Vagina (tissue), 2 donors: ENCODE measurements around the gene PHACTR2. TPM values are rescaled to one million over a fixed set of nuclear protein-coding genes. Genes with fewer than 3 reads are reported as not detected.
"Not testable (repeated sequence)": the region's sequence is repeated elsewhere in the genome, so short reads cannot be mapped to it uniquely, and the experiment has no call there.

ENCODE experiments used
- DNase-seq, 2 donors: peaks; one replicate each; pipeline ENCODE4 v3.0.0-alpha.2; 2017; ENCODE audit errors: extremely low spot score in 2 of 2
- H3K27ac ChIP-seq: fragments of 200-600 bp; sonication (generic); one replicate; pipeline ENCODE4 v1.5.1; 2019
- H3K27me3 ChIP-seq: fragments of 200-600 bp; sonication (generic); one replicate; pipeline ENCODE4 v1.5.1; 2019
- H3K36me3 ChIP-seq, 2 donors: fragments of 200-600 bp; sonication (generic); one replicate each; pipeline ENCODE4 v1.5.1; 2017 to 2019
- H3K4me1 ChIP-seq: fragments of 200-600 bp; sonication (generic); one replicate; pipeline ENCODE4 v1.5.1; 2019
- H3K4me3 ChIP-seq, 2 donors: fragments of 200-600 bp; sonication (generic); 1 replicate in 1 of 2; 2 replicates in 1 of 2; pipeline ENCODE4 v1.5.1; 2016 to 2019
- H3K9me3 ChIP-seq: fragments of 200-600 bp; sonication (generic); one replicate; pipeline ENCODE4 v1.5.1; 2019
- POLR2A ChIP-seq, 2 donors: fragments of 450-650 bp; IDR thresholded peaks; one replicate each; pipeline ENCODE4 v1.6.1; 2017; ENCODE audit warnings: antibody characterized with exemption in 2 of 2, mild to moderate bottlenecking in 2 of 2, moderate library complexity in 2 of 2
- POLR2AphosphoS5 ChIP-seq, 2 donors: sonication (generic); formaldehyde crosslinking; IDR thresholded peaks; one replicate each; pipeline ENCODE4 v1.9.0; 2017; ENCODE audit warnings: antibody characterized with exemption in 2 of 2, mild to moderate bottlenecking in 2 of 2, low read depth in 1 of 2; ENCODE audit not compliant: insufficient read depth in 1 of 2
- intact Hi-C: fragments of 100-400 bp; cut with DNase I; formaldehyde crosslinking; loops from one replicate; pipeline ENCODE4 v1.15.1; 2023
- total RNA-seq: library from RNA; depleted of rRNA; stranded (reverse); fragments of >200 nt; gene quantifications from one replicate; pipeline ENCODE4 v1.2.3, GENCODE V29; 2016
- TF ChIP-seq, protein P1 (sequence below), 3 experiments: fragments of 450-650 bp in 2 of 3; fragments of 200-600 bp in 1 of 3; sonication (generic) in 1 of 3; IDR thresholded peaks; one replicate each; pipeline ENCODE4 v1.5.1; 2017 to 2019; ENCODE audit warnings: antibody characterized with exemption in 3 of 3, mild to moderate bottlenecking in 2 of 3, moderate library complexity in 2 of 3

Gene PHACTR2
- total RNA-seq, 1 donor from 2014 or later: 61.6 TPM

DNA sequence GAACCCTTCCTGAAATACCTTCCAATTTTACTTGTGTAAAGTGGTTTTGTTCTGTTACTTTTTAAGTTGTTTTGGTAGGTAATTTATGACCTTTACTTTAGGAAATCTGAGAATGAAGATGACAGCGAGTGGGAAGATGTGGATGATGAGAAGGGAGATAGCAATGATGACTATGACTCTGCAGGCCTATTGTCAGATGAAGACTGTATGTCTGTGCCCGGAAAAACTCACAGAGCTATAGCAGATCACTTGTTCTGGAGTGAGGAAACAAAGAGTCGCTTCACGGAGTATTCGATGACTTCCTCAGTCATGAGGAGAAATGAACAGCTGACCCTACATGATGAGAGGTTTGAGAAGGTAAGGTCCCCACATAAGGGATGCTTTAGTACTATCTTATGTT, 179.9 kb downstream of the PHACTR2 start:
- H3K36me3 ChIP-seq: peaks cover 0 to 77% of the 10 kb centered on the region in 2 donors
- no peak overlapping the region for H3K27ac ChIP-seq
- no peak for DNase-seq
- H3K4me1 ChIP-seq: no peaks in the 10 kb centered on the region
- no peak overlapping the region for H3K4me3 ChIP-seq
- no peaks in the 10 kb centered on the region for H3K27me3 ChIP-seq
- intact Hi-C loops: no loop called here
- H3K9me3 ChIP-seq: no peaks in the 10 kb centered on the region
- no peak for TF ChIP-seq POLR2AphosphoS5 (IDR thresholded peaks at IDR 0.05; ENCODE audit: insufficient read depth in 1 of 2, low read depth in 1 of 2)
- TF ChIP-seq POLR2A (IDR thresholded peaks at IDR 0.05): no peak
- TF ChIP-seq, protein P1, sequence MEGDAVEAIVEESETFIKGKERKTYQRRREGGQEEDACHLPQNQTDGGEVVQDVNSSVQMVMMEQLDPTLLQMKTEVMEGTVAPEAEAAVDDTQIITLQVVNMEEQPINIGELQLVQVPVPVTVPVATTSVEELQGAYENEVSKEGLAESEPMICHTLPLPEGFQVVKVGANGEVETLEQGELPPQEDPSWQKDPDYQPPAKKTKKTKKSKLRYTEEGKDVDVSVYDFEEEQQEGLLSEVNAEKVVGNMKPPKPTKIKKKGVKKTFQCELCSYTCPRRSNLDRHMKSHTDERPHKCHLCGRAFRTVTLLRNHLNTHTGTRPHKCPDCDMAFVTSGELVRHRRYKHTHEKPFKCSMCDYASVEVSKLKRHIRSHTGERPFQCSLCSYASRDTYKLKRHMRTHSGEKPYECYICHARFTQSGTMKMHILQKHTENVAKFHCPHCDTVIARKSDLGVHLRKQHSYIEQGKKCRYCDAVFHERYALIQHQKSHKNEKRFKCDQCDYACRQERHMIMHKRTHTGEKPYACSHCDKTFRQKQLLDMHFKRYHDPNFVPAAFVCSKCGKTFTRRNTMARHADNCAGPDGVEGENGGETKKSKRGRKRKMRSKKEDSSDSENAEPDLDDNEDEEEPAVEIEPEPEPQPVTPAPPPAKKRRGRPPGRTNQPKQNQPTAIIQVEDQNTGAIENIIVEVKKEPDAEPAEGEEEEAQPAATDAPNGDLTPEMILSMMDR (IDR thresholded peaks at IDR 0.05): no peak

- TF ChIP-seq POLR2A (IDR thresholded peaks at IDR 0.05) (no peak), POLR2AphosphoS5 (IDR thresholded peaks at IDR 0.05; ENCODE audit: insufficient read depth in 1 of 2, low read depth in 1 of 2) (no peak)
- TF ChIP-seq, protein P1 (IDR thresholded peaks at IDR 0.05): no peak
- H3K36me3 ChIP-seq: peaks cover 0 to 79% of the 10 kb centered on the region in 2 donors
- intact Hi-C loops: no loop called here
Measured at GRCh38 chr6:143859891-143860660, 182.3 kb downstream of the PHACTR2 start.

GRCh38 chr6:143863771-143864170, 186.0 kb downstream of the PHACTR2 start:
- Histone ChIP-seq H3K27me3 (no peaks in the 10 kb centered on the region), H3K9me3 (no peaks in the 10 kb centered on the region), H3K4me3 (no peak overlapping the region), H3K27ac (no peak overlapping the region), H3K36me3 (peaks cover 0 to 43% of the 10 kb centered on the region in 2 donors), H3K4me1 (no peaks in the 10 kb centered on the region)
- intact Hi-C loops: no loop called here
- TF ChIP-seq POLR2AphosphoS5 (IDR thresholded peaks at IDR 0.05; ENCODE audit: insufficient read depth in 1 of 2, low read depth in 1 of 2): no peak
- DNase-seq: no peak

More at GRCh38 chr6:143859891-143860660, 182.3 kb downstream of the PHACTR2 start:
- Histone ChIP-seq H3K4me3 (no peak overlapping the region), H3K9me3 (no peaks in the 10 kb centered on the region), H3K4me1 (no peaks in the 10 kb centered on the region), H3K27me3 (no peaks in the 10 kb centered on the region), H3K27ac (no peak overlapping the region)
- no peak for DNase-seq

DNA sequence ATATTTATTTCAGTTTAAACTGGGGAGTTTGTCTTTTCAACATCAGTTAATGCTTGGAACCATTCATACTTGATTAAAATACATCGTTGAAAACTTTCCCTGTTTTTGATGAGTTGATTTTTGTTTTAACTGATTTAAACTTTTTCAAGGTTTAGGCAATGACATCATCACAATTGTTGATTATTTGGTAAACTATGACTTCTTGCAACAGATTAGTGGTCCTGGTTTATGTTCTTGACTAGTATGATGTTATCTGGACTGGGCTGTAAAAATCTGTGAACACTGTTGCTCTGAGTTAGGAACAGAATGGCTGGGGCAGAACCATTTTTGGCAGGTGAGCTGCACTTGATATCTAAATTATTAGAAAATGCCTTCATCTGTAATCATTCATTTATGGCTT, 186.5 kb downstream of the PHACTR2 start, which contains the start of gene ZC2HC1B:
ZC2HC1B (plus strand) TSS at position 241 of the 400 bp plus-strand sequence; CDS start at position 307, 66 bp downstream.
- no peaks in the 10 kb centered on the region for H3K9me3 ChIP-seq
- peaks cover 0 to 38% of the 10 kb centered on the region in 2 donors for H3K36me3 ChIP-seq
- H3K27ac ChIP-seq: no peak within 1 kb of the TSS
- TF ChIP-seq POLR2A (IDR thresholded peaks at IDR 0.05): no peak
- no peak for TF ChIP-seq POLR2AphosphoS5 (IDR thresholded peaks at IDR 0.05; ENCODE audit: insufficient read depth in 1 of 2, low read depth in 1 of 2)
- TF ChIP-seq, protein P1 (IDR thresholded peaks at IDR 0.05): no peak
- H3K4me3 ChIP-seq: no peak within 1 kb of the TSS
- no peak for DNase-seq
- no peaks in the 10 kb centered on the region for H3K4me1 ChIP-seq
- intact Hi-C loops: no loop called here
- H3K27me3 ChIP-seq: no peaks in the 10 kb centered on the region

- peaks cover 0 to 13% of the 10 kb centered on the region in 2 donors for H3K36me3 ChIP-seq
- no peak for DNase-seq
- intact Hi-C loops: no loop called here
- H3K4me1 ChIP-seq: no peaks in the 10 kb centered on the region
- H3K27ac ChIP-seq: no peak overlapping the region
- TF ChIP-seq, protein P1 (IDR thresholded peaks at IDR 0.05): no peak
- TF ChIP-seq POLR2A (IDR thresholded peaks at IDR 0.05) (no peak), POLR2AphosphoS5 (IDR thresholded peaks at IDR 0.05; ENCODE audit: insufficient read depth in 1 of 2, low read depth in 1 of 2) (no peak)
- H3K27me3 ChIP-seq: no peaks in the 10 kb centered on the region
- H3K9me3 ChIP-seq: no peaks in the 10 kb centered on the region
- no peak overlapping the region for H3K4me3 ChIP-seq
Measured at GRCh38 chr6:143867236-143867635, 189.5 kb downstream of the PHACTR2 start.

DNA sequence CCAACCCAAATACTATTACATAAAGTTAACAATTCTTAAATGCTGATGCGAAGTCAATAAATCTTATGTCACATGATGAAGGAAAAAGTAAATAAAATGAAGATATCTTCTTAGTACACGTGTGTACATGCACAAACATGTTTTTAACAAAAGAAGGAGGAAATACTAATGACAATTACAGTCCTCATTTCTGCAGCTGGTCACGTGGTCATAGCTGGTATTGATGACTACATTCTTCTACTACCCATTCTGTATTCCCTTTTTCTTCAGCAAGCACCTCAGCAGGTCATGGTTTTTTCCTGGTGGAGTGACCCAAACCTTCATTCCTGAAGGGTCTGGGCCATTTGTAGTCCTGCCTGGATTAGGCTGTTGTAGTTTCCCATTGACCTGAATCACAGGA, 191.0 kb downstream of the PHACTR2 start:
- H3K27ac ChIP-seq, H3K4me1 ChIP-seq, H3K36me3 ChIP-seq, H3K9me3 ChIP-seq, H3K27me3 ChIP-seq, H3K4me3 ChIP-seq, intact Hi-C loops, DNase-seq: not testable (repeated sequence)

- H3K27me3 ChIP-seq, intact Hi-C loops, H3K36me3 ChIP-seq, DNase-seq, H3K4me3 ChIP-seq, H3K9me3 ChIP-seq, H3K4me1 ChIP-seq, H3K27ac ChIP-seq: not testable (repeated sequence)
Measured at GRCh38 chr6:143871202-143871730, 193.5 kb downstream of the PHACTR2 start.
